ENCODE results near the gene UBQLNL.

UBQLNL gene

DNA sequence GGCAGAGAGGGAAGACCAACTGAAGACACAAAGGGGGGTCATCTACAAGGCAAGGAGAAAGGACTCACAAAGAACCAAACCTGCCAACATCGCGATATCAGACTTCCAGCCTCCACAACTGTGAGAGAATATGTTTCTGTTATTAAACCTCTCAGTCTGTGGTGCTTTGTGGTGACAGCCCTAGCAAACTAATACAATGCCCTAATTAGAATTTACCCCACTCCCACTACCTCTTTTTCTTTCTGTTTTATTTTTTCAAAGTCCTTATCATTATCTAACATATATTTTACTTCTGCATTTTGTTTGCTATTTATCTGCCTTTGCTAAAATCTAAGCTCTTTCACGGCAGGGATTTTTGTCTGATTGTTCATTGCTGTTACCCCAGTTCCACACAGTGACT, 30.5 kb downstream of the UBQLNL start:
- TF ChIP-seq CTCF (IDR thresholded peaks at IDR 0.05; ENCODE audit: low read depth, low read length, missing control alignments), result no peak
- H3K4me3 ChIP-seq (replicated peaks; ENCODE audit: low read depth, low read length), result no peak overlapping the region
- DNase-seq (ENCODE audit: extremely low read depth, low read depth), result no peak

- no peak overlapping the region for H3K4me3 ChIP-seq (replicated peaks; ENCODE audit: low read depth, low read length)
- TF ChIP-seq CTCF (IDR thresholded peaks at IDR 0.05; ENCODE audit: low read depth, low read length, missing control alignments), result peak; percentile 75
- peak; percentile 14 for DNase-seq (ENCODE audit: extremely low read depth, low read depth)
Measured at GRCh38 chr11:5476186-5476819, 40.2 kb downstream of the UBQLNL start.

- no peak for TF ChIP-seq CTCF (IDR thresholded peaks at IDR 0.05; ENCODE audit: low read depth, low read length, missing control alignments)
- no peak for DNase-seq (ENCODE audit: extremely low read depth, low read depth)
Measured at GRCh38 chr11:5473921-5474320, 42.6 kb downstream of the UBQLNL start.

GRCh38 chr11:5467527-5467926, 49.0 kb downstream of the UBQLNL start:
- TF ChIP-seq CTCF (IDR thresholded peaks at IDR 0.05; ENCODE audit: low read depth, low read length, missing control alignments), result no peak
- H3K4me3 ChIP-seq (replicated peaks; ENCODE audit: low read depth, low read length), result no peak overlapping the region
- DNase-seq (ENCODE audit: extremely low read depth, low read depth), result no peak

More at GRCh38 chr11:5473921-5474320, 42.6 kb downstream of the UBQLNL start:
- H3K4me3 ChIP-seq (replicated peaks; ENCODE audit: low read depth, low read length), result no peak overlapping the region
